ENCODE measurements around the gene PALLD.

DNA sequence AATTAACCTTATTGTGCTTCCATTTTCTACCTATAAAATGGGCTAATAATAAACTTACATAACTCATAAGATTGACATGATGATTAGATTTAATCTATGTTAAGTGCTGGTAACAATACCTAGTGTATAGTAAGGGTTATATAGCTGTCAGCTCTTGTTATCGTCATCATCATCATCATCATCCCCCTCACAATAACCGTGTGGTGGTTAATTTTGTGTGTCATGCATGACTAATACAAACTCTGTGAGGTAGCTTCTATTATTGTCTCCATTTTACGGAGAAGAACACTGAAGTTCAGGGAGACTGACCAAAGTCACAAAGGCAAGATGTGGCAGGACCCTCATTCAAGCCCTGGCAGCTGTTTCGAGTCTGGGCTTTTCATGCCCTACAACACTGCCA lies 211.3 kb downstream of the PALLD start:
- TF ChIP-seq POLR2A (IDR thresholded peaks at IDR 0.05), result no peak
- no peak for TF ChIP-seq POLR2AphosphoS5 (IDR thresholded peaks at IDR 0.05)

Data from sigmoid colon (tissue), 4 donors.